ENCODE results near the gene TAF15. TPM values are rescaled to one million over a fixed set of nuclear protein-coding genes. Genes with fewer than 3 reads are reported as not detected.
A peak's percentile ranks its signal among the peaks of the same experiment; 100 is the strongest.

Gene TAF15
- total and polyA plus RNA-seq, 2 of the 4 experiments (the other 2 are of a cell fraction): 46.8 to 98.0 TPM

GRCh38 chr17:35799942-35800341, 9.3 kb upstream of the TAF15 start:
- dilution Hi-C loops (cut with HindIII; ENCODE audit: low sequenced_read_pairs, unreplicated experiment): no loop called here
- peaks cover 42% of the 10 kb centered on the region for H3K27me3 ChIP-seq (ENCODE audit: control insufficient read depth, insufficient read depth, low read length)
- in situ Hi-C loops (cut with MboI; ENCODE audit: low sequenced_read_pairs): no loop called here
- no peak overlapping the region for H3K14ac ChIP-seq (replicated peaks; ENCODE audit: low read depth, low read length)
- H2BK20ac ChIP-seq (ENCODE audit: low read depth, low read length): no peak overlapping the region
- no peak overlapping the region for H3K4me3 ChIP-seq (ENCODE audit: insufficient read depth, low read depth, low read length)
- no peak overlapping the region for H2BK120ac ChIP-seq (ENCODE audit: low read depth, low read length)
- TF ChIP-seq CTCF (conservative IDR thresholded peaks at IDR 0.05; ENCODE audit: low read depth, low read length): no peak
- TF ChIP-seq BHLHE40 (IDR thresholded peaks at IDR 0.05; ENCODE audit: low read depth, low read length): no peak
- no peak for TF ChIP-seq FOS (IDR thresholded peaks at IDR 0.05; ENCODE audit: low read depth, low read length)
- no peak for TF ChIP-seq SMC3 (IDR thresholded peaks at IDR 0.05; ENCODE audit: low read depth, low read length)
- TF ChIP-seq POLR2A (IDR thresholded peaks at IDR 0.05; ENCODE audit: low read depth, low read length): no peak
- TF ChIP-seq USF2 (IDR thresholded peaks at IDR 0.05; ENCODE audit: low read depth, low read length): no peak
- TF ChIP-seq RFX5 (IDR thresholded peaks at IDR 0.05; ENCODE audit: low read depth, low read length): no peak
- no peak for TF ChIP-seq RCOR1 (IDR thresholded peaks at IDR 0.05; ENCODE audit: insufficient replicate concordance, low read length)
- TF ChIP-seq MAZ (IDR thresholded peaks at IDR 0.05; ENCODE audit: borderline replicate concordance, low read depth, low read length): no peak
- no peak for TF ChIP-seq CEBPB (IDR thresholded peaks at IDR 0.05; ENCODE audit: low read depth, low read length)
- no peak for TF ChIP-seq MXI1 (IDR thresholded peaks at IDR 0.05; ENCODE audit: borderline replicate concordance, low read depth, low read length)
- TF ChIP-seq NFE2L2 (IDR thresholded peaks at IDR 0.05; ENCODE audit: low read depth, low read length): no peak
- TF ChIP-seq ELK1 (IDR thresholded peaks at IDR 0.05; ENCODE audit: borderline replicate concordance, low read depth, low read length): no peak
- no peak for TF ChIP-seq RAD21 (IDR thresholded peaks at IDR 0.05; ENCODE audit: low read length)
- H3K9me3 ChIP-seq (ENCODE audit: control insufficient read depth, insufficient read depth, low read length): no peaks in the 10 kb centered on the region
- H3K4ac ChIP-seq (ENCODE audit: low read depth, low read length): no peak overlapping the region
- H3K18ac ChIP-seq (ENCODE audit: low read depth, low read length): no peak overlapping the region
- H3K36me3 ChIP-seq (ENCODE audit: control insufficient read depth, insufficient read depth, low read length): no peaks in the 10 kb centered on the region
- no peak overlapping the region for H2BK5ac ChIP-seq (ENCODE audit: low read depth, low read length, poor library complexity, severe bottlenecking)
- ATAC-seq (ENCODE audit: low read depth) (peak; percentile 23; the same call in 1 of the 2 replicates), DNase-seq (no peak)
- H4K8ac ChIP-seq (ENCODE audit: low read depth in 2 of 2, low read length in 2 of 2): no peak overlapping the region
- H3K4me1 ChIP-seq (ENCODE audit: control insufficient read depth, insufficient read depth, low read length): no peaks in the 10 kb centered on the region; the same call in 1 of the 2 replicates
- H2AK5ac ChIP-seq (ENCODE audit: low read depth, low read length): no peak overlapping the region
- no peak overlapping the region for H2AFZ ChIP-seq (replicated peaks; ENCODE audit: low read length, poor library complexity)
- H3K9ac ChIP-seq (ENCODE audit: low read depth, low read length): no peak overlapping the region
- no peaks in the 10 kb centered on the region for H4K20me1 ChIP-seq (ENCODE audit: insufficient read depth, low read length)
- CTCF ChIA-PET: interaction anchor here (0.5 to 3.3 kb wide), 2 partner anchors 36 to 1473 kb away, joined by 5 to 15 read pairs; no protein-coding TSS in a partner anchor
- no peak overlapping the region for H2BK15ac ChIP-seq (ENCODE audit: low read depth, low read length)
- no peaks in the 10 kb centered on the region for H3K9me1 ChIP-seq (ENCODE audit: insufficient read depth, low read length)
- H4K5ac ChIP-seq (ENCODE audit: low read depth, low read length): no peak overlapping the region
- no peak overlapping the region for H4K91ac ChIP-seq (ENCODE audit: insufficient read depth, low read depth, low read length)
- H3K23ac ChIP-seq (ENCODE audit: low read depth, low read length): no peak overlapping the region
- POLR2A ChIA-PET (ENCODE audit: unreplicated experiment): no interaction called here
- no peaks in the 10 kb centered on the region for H3K79me1 ChIP-seq (ENCODE audit: low read depth in 1 of 2, low read length in 2 of 2)
- intact Hi-C loops (cut with micrococcal nuclease): no loop called here
- no peak overlapping the region for H3K4me2 ChIP-seq (ENCODE audit: low read depth, low read length)
- H3K27ac ChIP-seq (ENCODE audit: insufficient read depth, low read length): no peak overlapping the region
- no peak overlapping the region for H3K56ac ChIP-seq (ENCODE audit: extremely low read depth, insufficient read depth, low read length)
- no TSS peak for BruUV-seq (replicated peaks)
- no peak overlapping the region for H2AK9ac ChIP-seq (replicated peaks; ENCODE audit: low read depth, low read length, poor library complexity)

Data from IMR-90 (cell line).